Measurements from ENCODE around the gene STRN.

Gene STRN

DNA sequence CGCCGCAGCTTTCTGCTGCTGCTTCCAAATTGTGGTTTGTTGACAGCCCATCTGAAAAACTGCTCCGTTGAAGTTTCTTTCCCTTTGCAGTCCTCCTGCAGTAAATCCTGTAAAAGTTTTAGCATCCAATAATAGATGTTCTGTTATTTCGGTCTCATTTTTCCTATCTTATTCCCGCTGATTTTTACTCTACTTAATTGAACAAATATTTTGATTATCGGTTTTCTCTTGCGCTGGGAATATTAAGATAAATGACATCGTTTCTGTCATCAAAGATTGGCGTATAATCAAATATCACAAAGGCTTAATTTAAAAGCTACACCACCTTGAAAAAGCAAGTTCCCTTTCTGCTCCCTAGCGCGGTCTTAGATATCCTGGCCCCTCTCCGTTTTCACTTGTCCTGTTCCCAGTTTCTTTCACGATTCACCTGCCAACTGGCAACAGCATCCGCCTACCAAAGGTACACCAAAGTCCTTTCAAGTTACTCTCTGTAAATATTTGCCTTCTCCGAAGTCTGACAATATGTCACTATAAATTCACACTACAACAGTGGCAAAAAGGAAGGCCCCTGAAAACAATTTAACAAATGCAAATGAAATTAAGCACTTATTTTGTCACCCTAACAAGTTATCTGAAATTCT, 1.0 kb upstream of the STRN start:
- TF ChIP-seq, protein P1, sequence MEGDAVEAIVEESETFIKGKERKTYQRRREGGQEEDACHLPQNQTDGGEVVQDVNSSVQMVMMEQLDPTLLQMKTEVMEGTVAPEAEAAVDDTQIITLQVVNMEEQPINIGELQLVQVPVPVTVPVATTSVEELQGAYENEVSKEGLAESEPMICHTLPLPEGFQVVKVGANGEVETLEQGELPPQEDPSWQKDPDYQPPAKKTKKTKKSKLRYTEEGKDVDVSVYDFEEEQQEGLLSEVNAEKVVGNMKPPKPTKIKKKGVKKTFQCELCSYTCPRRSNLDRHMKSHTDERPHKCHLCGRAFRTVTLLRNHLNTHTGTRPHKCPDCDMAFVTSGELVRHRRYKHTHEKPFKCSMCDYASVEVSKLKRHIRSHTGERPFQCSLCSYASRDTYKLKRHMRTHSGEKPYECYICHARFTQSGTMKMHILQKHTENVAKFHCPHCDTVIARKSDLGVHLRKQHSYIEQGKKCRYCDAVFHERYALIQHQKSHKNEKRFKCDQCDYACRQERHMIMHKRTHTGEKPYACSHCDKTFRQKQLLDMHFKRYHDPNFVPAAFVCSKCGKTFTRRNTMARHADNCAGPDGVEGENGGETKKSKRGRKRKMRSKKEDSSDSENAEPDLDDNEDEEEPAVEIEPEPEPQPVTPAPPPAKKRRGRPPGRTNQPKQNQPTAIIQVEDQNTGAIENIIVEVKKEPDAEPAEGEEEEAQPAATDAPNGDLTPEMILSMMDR (IDR thresholded peaks at IDR 0.05), result no peak

DNA sequence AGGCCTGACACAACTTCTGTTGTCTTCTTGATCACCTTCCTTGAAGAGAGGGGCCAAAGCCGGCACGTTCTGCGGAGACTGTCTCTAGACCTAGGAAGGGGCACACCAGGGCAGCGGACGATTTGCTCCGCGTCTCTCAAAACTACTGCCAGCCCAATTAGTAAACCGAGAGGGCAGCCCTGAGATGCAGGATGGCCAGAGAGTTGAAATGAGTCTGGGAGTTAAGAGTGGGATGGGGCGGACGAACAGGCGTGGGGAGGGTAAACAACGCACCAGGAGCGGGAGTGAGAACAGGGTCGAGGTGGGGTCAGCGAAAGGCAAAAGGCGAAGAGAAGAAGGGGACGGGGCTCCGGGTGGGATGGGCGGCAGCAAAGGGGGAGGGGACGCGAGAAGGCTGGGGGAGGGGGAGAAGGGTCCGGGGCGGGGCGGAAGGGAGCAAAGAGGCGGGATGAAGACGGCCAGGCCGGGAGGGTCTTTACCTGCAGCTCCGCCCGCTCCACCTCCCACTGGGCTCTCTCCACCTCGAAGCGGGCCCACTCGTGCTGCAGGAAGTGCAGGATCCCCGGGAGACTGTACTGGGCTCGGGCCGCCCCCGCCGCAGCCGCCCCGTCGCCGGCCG, 476 bp downstream of the STRN start:
- TF ChIP-seq, protein P1 (IDR thresholded peaks at IDR 0.05), result no peak

DNA sequence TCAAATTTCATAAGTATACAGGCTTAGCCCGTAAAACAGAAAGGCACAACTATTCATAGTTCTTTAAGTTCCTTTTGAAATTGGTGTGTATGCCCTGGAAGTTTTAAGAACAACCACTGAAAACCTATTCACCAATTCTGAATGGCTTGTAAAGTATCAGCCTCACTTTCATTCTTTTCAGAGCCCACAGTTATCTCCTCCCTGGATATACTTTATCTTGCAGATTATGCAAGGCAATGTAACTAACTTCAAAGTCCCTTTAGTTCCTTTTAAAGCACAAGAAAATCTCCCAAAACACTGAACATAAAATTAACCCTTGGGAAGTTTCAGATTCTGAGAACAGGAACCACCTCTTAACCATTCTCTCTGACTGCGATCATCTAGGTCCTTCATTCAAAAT, 1.1 kb downstream of the STRN start:
- TF ChIP-seq, protein P1 (IDR thresholded peaks at IDR 0.05), result no peak

DNA sequence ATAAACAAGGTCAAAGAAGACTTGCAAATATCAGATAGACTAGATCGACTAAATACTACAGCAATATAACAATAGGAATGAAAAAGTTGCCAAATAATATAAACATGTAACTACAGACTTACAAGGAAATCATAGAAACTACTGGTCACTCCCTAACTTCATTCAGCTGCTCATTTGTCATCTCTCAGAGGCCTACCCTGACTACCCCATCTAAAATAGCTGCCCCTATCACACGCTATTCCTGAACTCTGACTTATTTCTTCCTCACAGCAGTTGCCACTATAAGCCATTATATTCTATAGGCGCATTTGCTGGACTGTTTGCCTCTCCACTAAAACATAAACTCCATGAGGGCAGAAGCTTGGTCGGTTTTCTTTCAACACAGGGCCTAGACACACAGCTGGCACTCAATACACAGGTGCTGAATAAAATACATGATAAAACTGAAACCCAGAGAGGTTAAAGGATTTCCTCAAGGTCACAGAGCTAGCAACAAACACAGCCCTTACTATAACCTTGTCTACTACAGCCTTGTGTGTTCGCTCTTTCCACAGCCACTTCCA, 1.8 kb downstream of the STRN start:
- TF ChIP-seq, protein P1 (IDR thresholded peaks at IDR 0.05), result no peak

DNA sequence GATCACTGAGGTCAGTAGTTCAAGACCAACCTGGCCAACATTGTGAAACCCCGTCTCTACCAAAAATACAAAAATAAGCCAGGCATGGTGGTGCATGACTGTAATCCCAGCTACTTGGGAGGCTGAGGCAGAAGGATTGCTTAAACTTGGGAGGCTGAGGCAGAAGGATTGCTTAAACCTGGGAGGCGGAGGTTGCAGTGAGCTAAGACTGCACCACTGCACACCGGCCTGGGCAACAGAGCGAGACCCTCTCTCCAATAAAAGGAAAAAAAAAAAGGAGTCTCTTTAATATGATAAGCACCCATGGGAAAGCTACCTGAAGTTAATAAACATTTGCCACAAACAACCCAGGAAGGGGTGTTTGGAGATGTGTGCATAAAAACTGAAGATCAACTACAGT, 2.6 kb downstream of the STRN start:
- TF ChIP-seq, protein P1 (IDR thresholded peaks at IDR 0.05), result no peak

DNA sequence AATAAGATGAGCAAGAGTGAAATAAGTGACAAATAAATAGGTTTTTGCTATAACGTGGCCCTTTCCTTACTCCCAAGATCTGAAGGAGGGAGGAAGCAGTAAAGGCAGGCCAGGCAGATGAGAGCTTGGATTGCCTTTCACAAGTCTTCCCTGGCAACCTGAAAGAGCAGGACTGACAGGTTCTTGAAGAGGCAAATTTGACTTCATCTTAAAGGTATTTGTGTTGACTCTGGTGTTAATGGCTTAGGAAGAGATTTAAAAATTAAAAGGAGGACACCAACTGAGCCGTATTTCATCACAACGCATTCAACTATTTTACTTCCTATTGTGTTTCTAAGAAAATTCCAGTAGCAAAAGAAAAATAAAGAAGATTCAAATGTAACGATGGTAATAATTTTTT, 3.2 kb downstream of the STRN start:
- TF ChIP-seq, protein P1 (IDR thresholded peaks at IDR 0.05), result no peak

DNA sequence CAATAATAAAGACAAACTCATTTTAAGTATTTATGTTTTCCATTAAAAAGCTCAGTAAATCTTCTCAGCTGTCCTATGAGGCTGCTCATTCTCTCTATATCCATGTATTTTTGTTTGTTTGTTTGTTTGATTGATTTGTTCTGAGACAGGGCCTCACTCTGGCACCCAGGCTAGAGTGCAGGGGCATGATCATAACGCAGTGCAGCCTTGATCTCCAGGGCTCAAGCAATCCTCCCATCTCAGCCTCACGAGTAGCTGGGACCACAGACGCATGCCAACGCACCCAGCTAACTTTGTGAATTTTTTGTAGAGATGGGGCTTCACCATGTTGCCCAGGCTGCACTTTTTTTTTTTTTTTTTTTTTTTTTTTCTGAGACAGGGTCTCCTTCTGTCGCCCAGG, 5.6 kb downstream of the STRN start:
- TF ChIP-seq, protein P1 (IDR thresholded peaks at IDR 0.05), result no peak
